Measurements from ENCODE around the gene CSTB. TPM values are rescaled to one million over a fixed set of nuclear protein-coding genes. Genes with fewer than 3 reads are reported as not detected.

The CSTB gene
- total and polyA plus RNA-seq, 2 experiments from 2014 or later: 24.1 to 120 TPM

DNA sequence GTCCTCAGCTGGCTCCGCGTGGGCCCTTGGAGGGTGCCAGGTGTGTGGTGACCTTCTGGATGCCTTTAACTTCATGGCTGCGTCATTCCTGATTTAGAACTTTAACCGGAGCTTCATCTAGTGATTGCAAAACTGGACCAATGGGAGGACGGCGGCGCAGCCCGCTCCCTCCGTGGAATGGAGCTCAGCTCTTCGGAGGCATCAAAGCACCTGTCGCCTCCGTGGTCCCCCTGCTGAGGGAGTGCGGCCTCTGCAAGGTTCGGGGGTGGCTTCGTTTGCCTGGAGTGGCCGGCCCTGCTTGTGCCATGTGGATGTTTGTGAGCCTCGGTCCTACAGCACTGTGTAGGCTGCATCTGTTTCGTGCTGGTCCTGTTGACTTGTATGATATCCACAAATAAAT lies 14.2 kb downstream of the CSTB start:
- DNase-seq (ENCODE audit: low spot score): no peak
- TF ChIP-seq EZH2 (IDR thresholded peaks at IDR 0.05; ENCODE audit: borderline replicate concordance) (no peak), EZH2phosphoT487 (IDR thresholded peaks at IDR 0.05; ENCODE audit: low read depth, severe bottlenecking, unreplicated experiment) (no peak)
- TF ChIP-seq, protein P1, sequence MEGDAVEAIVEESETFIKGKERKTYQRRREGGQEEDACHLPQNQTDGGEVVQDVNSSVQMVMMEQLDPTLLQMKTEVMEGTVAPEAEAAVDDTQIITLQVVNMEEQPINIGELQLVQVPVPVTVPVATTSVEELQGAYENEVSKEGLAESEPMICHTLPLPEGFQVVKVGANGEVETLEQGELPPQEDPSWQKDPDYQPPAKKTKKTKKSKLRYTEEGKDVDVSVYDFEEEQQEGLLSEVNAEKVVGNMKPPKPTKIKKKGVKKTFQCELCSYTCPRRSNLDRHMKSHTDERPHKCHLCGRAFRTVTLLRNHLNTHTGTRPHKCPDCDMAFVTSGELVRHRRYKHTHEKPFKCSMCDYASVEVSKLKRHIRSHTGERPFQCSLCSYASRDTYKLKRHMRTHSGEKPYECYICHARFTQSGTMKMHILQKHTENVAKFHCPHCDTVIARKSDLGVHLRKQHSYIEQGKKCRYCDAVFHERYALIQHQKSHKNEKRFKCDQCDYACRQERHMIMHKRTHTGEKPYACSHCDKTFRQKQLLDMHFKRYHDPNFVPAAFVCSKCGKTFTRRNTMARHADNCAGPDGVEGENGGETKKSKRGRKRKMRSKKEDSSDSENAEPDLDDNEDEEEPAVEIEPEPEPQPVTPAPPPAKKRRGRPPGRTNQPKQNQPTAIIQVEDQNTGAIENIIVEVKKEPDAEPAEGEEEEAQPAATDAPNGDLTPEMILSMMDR (IDR thresholded peaks at IDR 0.05; ENCODE audit: poor library complexity): no peak
- Histone ChIP-seq H3K4me2 (no peak overlapping the region), H3K27ac (no peak overlapping the region), H4K20me1 (ENCODE audit: insufficient read depth, poor library complexity, severe bottlenecking) (no peaks in the 10 kb centered on the region), H3K9me3 (ENCODE audit: low read depth) (no peaks in the 10 kb centered on the region), H3K4me1 (ENCODE audit: insufficient read depth) (peaks cover 11% of the 10 kb centered on the region), H3K79me2 (no peaks in the 10 kb centered on the region), H3K36me3 (replicated peaks; ENCODE audit: insufficient read depth, low read depth) (peaks cover 4% of the 10 kb centered on the region), H3K27me3 (no peaks in the 10 kb centered on the region), H3K4me3 (no peak overlapping the region), H3K9me2 (replicated peaks; ENCODE audit: insufficient read depth) (no peaks in the 10 kb centered on the region), H2AFZ (no peak overlapping the region)
- 96% methylated on average over 18 of the region's 18 CpGs for whole genome bisulfite sequencing (ENCODE audit: low lambda C conversion rate, missing lambda C conversion rate)

DNA sequence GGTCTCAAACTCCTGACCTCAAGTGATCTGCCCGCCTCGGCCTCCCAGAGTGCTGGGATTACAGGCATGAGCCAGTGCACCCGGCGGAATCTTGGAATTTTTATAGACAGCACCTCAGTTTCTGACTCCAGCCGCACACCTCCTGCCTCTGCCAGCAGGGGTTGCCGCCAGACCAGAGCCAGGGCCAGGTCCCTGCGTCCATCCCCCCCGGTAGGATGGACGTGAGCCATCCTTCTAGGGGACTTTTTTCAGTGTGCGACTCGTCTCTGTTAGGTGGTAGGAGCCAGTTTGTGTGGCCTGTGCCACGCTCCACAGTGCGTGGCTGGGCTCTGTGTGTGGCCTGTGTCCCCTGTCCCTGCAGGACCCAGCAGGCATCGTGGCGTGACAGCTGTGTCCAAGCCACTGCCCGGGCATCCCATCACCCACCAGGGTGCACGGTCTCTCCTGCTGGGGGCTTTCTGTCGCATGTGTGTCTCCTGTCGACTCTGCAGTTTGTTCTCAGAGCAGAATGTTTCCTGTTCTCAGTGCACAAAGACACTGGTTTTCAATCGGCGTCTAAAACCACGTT lies 15.6 kb downstream of the CSTB start:
- H3K4me3 ChIP-seq: no peak overlapping the region
- H2AFZ ChIP-seq: no peak overlapping the region
- peaks cover 4% of the 10 kb centered on the region for H3K36me3 ChIP-seq (replicated peaks; ENCODE audit: insufficient read depth, low read depth)

DNA sequence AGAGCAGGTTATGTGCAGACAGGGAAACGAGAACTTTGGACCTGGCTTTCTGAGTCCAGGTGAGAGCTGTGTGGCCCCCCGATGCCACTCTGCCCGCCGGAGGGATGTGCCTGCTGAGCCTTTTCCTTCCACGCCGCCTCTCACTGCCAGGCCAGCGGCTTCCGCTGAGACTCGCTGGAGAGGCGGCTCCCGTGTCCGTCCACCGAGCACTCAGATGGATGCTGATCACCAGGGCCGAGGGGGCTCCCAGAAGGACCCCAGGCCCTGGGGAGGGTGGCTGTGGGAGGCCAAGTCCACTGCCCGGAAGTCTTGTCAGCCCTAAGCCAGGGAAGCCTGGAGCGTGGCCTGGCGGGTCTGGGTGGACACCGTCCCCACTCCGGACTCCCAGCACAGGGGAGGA lies 16.5 kb downstream of the CSTB start:
- no peaks in the 10 kb centered on the region for H3K9me3 ChIP-seq (ENCODE audit: low read depth)
- H3K4me3 ChIP-seq: no peak overlapping the region
- no peaks in the 10 kb centered on the region for H4K20me1 ChIP-seq (ENCODE audit: insufficient read depth, poor library complexity, severe bottlenecking)
- no peak for DNase-seq (ENCODE audit: low spot score)
- H3K27ac ChIP-seq: no peak overlapping the region
- H3K4me2 ChIP-seq: no peak overlapping the region
- peaks cover 7% of the 10 kb centered on the region for H3K4me1 ChIP-seq (ENCODE audit: insufficient read depth)
- H3K9me2 ChIP-seq (replicated peaks; ENCODE audit: insufficient read depth): no peaks in the 10 kb centered on the region
- TF ChIP-seq, protein P1 (IDR thresholded peaks at IDR 0.05; ENCODE audit: poor library complexity): no peak
- no peak for TF ChIP-seq EZH2 (IDR thresholded peaks at IDR 0.05; ENCODE audit: borderline replicate concordance)
- TF ChIP-seq EZH2phosphoT487 (IDR thresholded peaks at IDR 0.05; ENCODE audit: low read depth, severe bottlenecking, unreplicated experiment): no peak
- no peak overlapping the region for H2AFZ ChIP-seq
- no peaks in the 10 kb centered on the region for H3K27me3 ChIP-seq
- H3K36me3 ChIP-seq (replicated peaks; ENCODE audit: insufficient read depth, low read depth): peaks cover 4% of the 10 kb centered on the region
- no peaks in the 10 kb centered on the region for H3K79me2 ChIP-seq
- 97% methylated on average over 19 of the region's 19 CpGs for WGBS (ENCODE audit: low lambda C conversion rate, missing lambda C conversion rate)

More for the DNA sequence above, 15.6 kb downstream of the CSTB start:
- H3K4me1 ChIP-seq (ENCODE audit: insufficient read depth): peaks cover 7% of the 10 kb centered on the region
- H4K20me1 ChIP-seq (ENCODE audit: insufficient read depth, poor library complexity, severe bottlenecking): no peaks in the 10 kb centered on the region
- TF ChIP-seq, protein P1 (IDR thresholded peaks at IDR 0.05; ENCODE audit: poor library complexity): no peak
- TF ChIP-seq EZH2 (IDR thresholded peaks at IDR 0.05; ENCODE audit: borderline replicate concordance): no peak
- no peak overlapping the region for H3K27ac ChIP-seq
- WGBS (ENCODE audit: low lambda C conversion rate, missing lambda C conversion rate): 94% methylated on average over 22 of the region's 22 CpGs
- H3K4me2 ChIP-seq: no peak overlapping the region
- no peaks in the 10 kb centered on the region for H3K9me3 ChIP-seq (ENCODE audit: low read depth)
- H3K9me2 ChIP-seq (replicated peaks; ENCODE audit: insufficient read depth): no peaks in the 10 kb centered on the region
- H3K79me2 ChIP-seq: no peaks in the 10 kb centered on the region
- no peaks in the 10 kb centered on the region for H3K27me3 ChIP-seq
- DNase-seq (ENCODE audit: low spot score): no peak

Measured in hepatocyte (in vitro differentiated cells).